Endothelial cell (in vitro differentiated cells): ENCODE data around the gene NAA50. TPM values are rescaled to one million over a fixed set of nuclear protein-coding genes. Genes with fewer than 3 reads are reported as not detected.

Experiments
- DNase-seq: peaks from one replicate; pipeline ENCODE4 v3.0.0; 2021; ENCODE audit warnings: low spot score
- H3K27ac Mint-ChIP-seq: one replicate; pipeline ENCODE4 v1.8.0; 2021; ENCODE audit warnings: mixed read lengths, inconsistent platforms; ENCODE audit not compliant: unreplicated experiment
- H3K27me3 Mint-ChIP-seq: one replicate; pipeline ENCODE4 v1.8.0; 2021; ENCODE audit warnings: mild to moderate bottlenecking, moderate library complexity, mixed read lengths, inconsistent platforms; ENCODE audit not compliant: unreplicated experiment
- H3K36me3 Mint-ChIP-seq: one replicate; pipeline ENCODE4 v1.8.0; 2021; ENCODE audit warnings: mild to moderate bottlenecking, low read depth, mixed read lengths, inconsistent platforms; ENCODE audit not compliant: unreplicated experiment
- H3K4me1 Mint-ChIP-seq: one replicate; pipeline ENCODE4 v1.8.0; 2021; ENCODE audit warnings: mild to moderate bottlenecking, mixed read lengths, inconsistent platforms; ENCODE audit not compliant: unreplicated experiment
- H3K4me3 Mint-ChIP-seq: one replicate; pipeline ENCODE4 v1.8.0; 2021; ENCODE audit warnings: mild to moderate bottlenecking, mixed read lengths, inconsistent platforms; ENCODE audit not compliant: unreplicated experiment
- H3K9me3 Mint-ChIP-seq: one replicate; pipeline ENCODE4 v1.8.0; 2021; ENCODE audit warnings: mixed read lengths, inconsistent platforms; ENCODE audit not compliant: unreplicated experiment
- CTCF ChIP-seq: fragments of 200-600 bp; sonication (generic); IDR thresholded peaks from one replicate; pipeline ENCODE4 v1.5.0; 2021; ENCODE audit warnings: antibody characterized with exemption; ENCODE audit not compliant: unreplicated experiment
- total RNA-seq: library from RNA; stranded (reverse); fragmentation: NEBNext Ultra II Directional; extraction: Animal tissue kit (Norgen Biotek cat#: 25700); gene quantifications from one replicate; pipeline ENCODE4 v1.2.1, GENCODE V29; 2021; ENCODE audit not compliant: unreplicated experiment

Gene NAA50
- total RNA-seq, 1 donor from 2014 or later: 76.7 TPM

- no peak for TF ChIP-seq CTCF
- Mint-ChIP-seq H3K4me3 (no peak overlapping the region), H3K27me3 (no peaks in the 10 kb centered on the region), H3K4me1 (no peaks in the 10 kb centered on the region), H3K27ac (no peak overlapping the region), H3K9me3 (no peaks in the 10 kb centered on the region), H3K36me3 (no peaks in the 10 kb centered on the region)
- no peak for DNase-seq
These were observed 28.2 kb downstream of the NAA50 start for GRCh38 chr3:113717818-113718217.

GRCh38 chr3:113717308-113717707 is 28.7 kb downstream of the NAA50 start:
- Mint-ChIP-seq H3K4me3 (no peak overlapping the region), H3K36me3 (no peaks in the 10 kb centered on the region), H3K9me3 (no peaks in the 10 kb centered on the region), H3K27me3 (no peaks in the 10 kb centered on the region), H3K27ac (no peak overlapping the region), H3K4me1 (no peaks in the 10 kb centered on the region)
- TF ChIP-seq CTCF: no peak
- DNase-seq: no peak

GRCh38 chr3:113714702-113715101 is 31.3 kb downstream of the NAA50 start:
- no peak for DNase-seq
- no peaks in the 10 kb centered on the region for H3K27me3 Mint-ChIP-seq
- H3K4me1 Mint-ChIP-seq: no peaks in the 10 kb centered on the region
- no peak overlapping the region for H3K27ac Mint-ChIP-seq
- no peak overlapping the region for H3K4me3 Mint-ChIP-seq
- H3K36me3 Mint-ChIP-seq: no peaks in the 10 kb centered on the region
- no peaks in the 10 kb centered on the region for H3K9me3 Mint-ChIP-seq
- no peak for TF ChIP-seq CTCF

GRCh38 chr3:113712129-113712528 is 33.9 kb downstream of the NAA50 start:
- no peak for DNase-seq
- Mint-ChIP-seq H3K9me3 (no peaks in the 10 kb centered on the region), H3K4me1 (no peaks in the 10 kb centered on the region), H3K36me3 (no peaks in the 10 kb centered on the region), H3K27ac (no peak overlapping the region), H3K4me3 (no peak overlapping the region), H3K27me3 (no peaks in the 10 kb centered on the region)
- TF ChIP-seq CTCF: no peak

GRCh38 chr3:113707835-113708234 is 38.2 kb downstream of the NAA50 start:
- no peak for TF ChIP-seq CTCF
- no peaks in the 10 kb centered on the region for H3K9me3 Mint-ChIP-seq
- H3K27ac Mint-ChIP-seq: no peak overlapping the region
- H3K4me3 Mint-ChIP-seq: no peak overlapping the region
- H3K36me3 Mint-ChIP-seq: no peaks in the 10 kb centered on the region
- no peak for DNase-seq
- no peaks in the 10 kb centered on the region for H3K4me1 Mint-ChIP-seq
- H3K27me3 Mint-ChIP-seq: no peaks in the 10 kb centered on the region
